HFF-Myc (cell line): ENCODE results near the gene ZCCHC9.

Source experiments
- DNase-seq: peaks from one replicate; pipeline ENCODE4 v3.0.0-alpha.2; 2011; ENCODE audit warnings: low read depth; ENCODE audit errors: extremely low read depth
- H3K4me3 ChIP-seq: replicated peaks from 2 replicates; pipeline ENCODE4 v1.5.1; 2011; ENCODE audit warnings: low read depth, mild to moderate bottlenecking, control low read depth, low read length
- CTCF ChIP-seq: IDR thresholded peaks from 2 replicates; pipeline ENCODE4 v1.5.1; 2012; ENCODE audit warnings: mild to moderate bottlenecking, low read depth, low read length, control low read depth; ENCODE audit errors: missing control alignments

Gene ZCCHC9

DNA sequence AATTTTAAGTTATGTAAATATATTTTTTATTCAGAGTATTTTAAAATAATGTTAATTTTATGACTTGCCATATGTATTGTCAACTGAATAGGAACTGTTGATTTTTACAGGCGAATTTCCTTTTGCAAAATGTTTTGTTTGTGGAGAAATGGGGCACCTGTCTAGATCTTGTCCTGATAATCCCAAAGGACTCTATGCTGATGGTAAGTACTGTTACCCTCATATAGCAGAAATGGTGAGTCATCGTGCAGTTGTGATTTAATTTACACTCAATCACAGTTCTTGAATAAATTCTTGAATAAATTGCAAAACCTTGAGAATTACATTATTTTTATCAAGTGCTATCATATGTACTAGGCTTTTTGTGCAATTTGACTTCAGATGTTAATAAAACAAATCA lies 7.4 kb downstream of the ZCCHC9 start:
- no peak for TF ChIP-seq CTCF
- DNase-seq: no peak
- no peak overlapping the region for H3K4me3 ChIP-seq

GRCh38 chr5:81310402-81311063 lies 9.1 kb downstream of the ZCCHC9 start:
- no peak overlapping the region for H3K4me3 ChIP-seq
- no peak for DNase-seq
- no peak for TF ChIP-seq CTCF

- DNase-seq: no peak
- no peak for TF ChIP-seq CTCF
- no peak overlapping the region for H3K4me3 ChIP-seq
These were observed 11.9 kb downstream of the ZCCHC9 start for GRCh38 chr5:81313278-81313677.

DNA sequence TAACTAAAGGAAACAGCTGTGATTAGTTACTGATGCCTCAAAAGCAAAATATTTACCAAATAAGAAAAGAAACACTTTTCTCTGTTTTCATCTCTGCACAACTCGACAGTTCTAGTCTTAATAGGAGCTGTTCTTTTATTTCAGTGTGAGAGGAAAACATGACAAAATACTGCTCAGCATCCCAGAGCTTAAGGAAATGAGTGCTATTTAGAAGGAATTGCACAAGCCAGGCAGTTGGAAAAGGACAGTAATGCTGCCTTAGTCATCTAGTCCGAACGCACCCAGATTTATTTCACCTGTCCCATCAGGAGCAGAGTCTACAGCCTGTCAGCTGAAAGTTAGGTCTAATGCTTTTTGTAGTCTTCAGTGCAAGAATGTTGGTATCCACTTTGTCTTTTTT lies 12.3 kb downstream of the ZCCHC9 start:
- TF ChIP-seq CTCF: no peak

DNA sequence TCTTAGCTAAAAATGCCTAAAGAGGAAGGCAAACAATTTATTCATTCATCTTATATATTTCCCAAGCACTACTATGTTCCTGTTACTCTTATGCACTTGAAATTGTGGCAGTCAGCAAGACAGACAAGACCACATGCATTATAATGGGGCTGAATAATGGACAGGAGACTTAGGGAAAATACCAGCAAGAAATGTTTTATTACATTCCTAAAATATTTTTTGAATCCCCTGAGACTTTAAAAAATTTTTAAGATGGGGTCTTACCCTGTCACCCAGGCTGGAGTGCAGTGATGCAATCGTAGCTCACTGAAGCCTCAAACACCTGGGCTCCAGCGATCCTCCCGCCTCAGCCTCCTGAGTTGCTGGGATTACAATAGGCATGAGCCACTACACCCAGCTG lies 13.2 kb downstream of the ZCCHC9 start:
- no peak overlapping the region for H3K4me3 ChIP-seq
- TF ChIP-seq CTCF: no peak
- no peak for DNase-seq

More for the DNA sequence above, 12.3 kb downstream of the ZCCHC9 start:
- DNase-seq: no peak
- H3K4me3 ChIP-seq: no peak overlapping the region

GRCh38 chr5:81315336-81315735 lies 13.9 kb downstream of the ZCCHC9 start:
- H3K4me3 ChIP-seq: no peak overlapping the region
- no peak for DNase-seq
- TF ChIP-seq CTCF: no peak

GRCh38 chr5:81315830-81316229 lies 14.4 kb downstream of the ZCCHC9 start:
- DNase-seq: no peak
- TF ChIP-seq CTCF: no peak

More at GRCh38 chr5:81315830-81316229, 14.4 kb downstream of the ZCCHC9 start:
- no peak overlapping the region for H3K4me3 ChIP-seq
